ENCODE results near the gene RNF34.

GRCh38 chr12:121400332-121401139 lies 618 bp downstream of the RNF34 start:
- no peak for TF ChIP-seq ZNF274 (IDR thresholded peaks at IDR 0.05; ENCODE audit: low read depth, low read length)
- TF ChIP-seq YY1 (IDR thresholded peaks at IDR 0.05; ENCODE audit: insufficient read depth, insufficient read length): no peak
